ENCODE data around the gene SH3GLB1.
A peak's percentile ranks its signal among the peaks of the same experiment; 100 is the strongest.

The SH3GLB1 gene

GRCh38 chr1:86706018-86706635 lies 1.8 kb downstream of the SH3GLB1 start:
- H3K4me3 Mint-ChIP-seq, result peak overlapping the region; percentile 97
- DNase-seq (no peak), ATAC-seq (replicated peaks) (no peak)
- H3K27ac Mint-ChIP-seq, result peak overlapping the region; percentile 98
- no peaks in the 10 kb centered on the region for H3K9me3 Mint-ChIP-seq
- H3K27me3 Mint-ChIP-seq, result no peaks in the 10 kb centered on the region
- H3K36me3 Mint-ChIP-seq (ENCODE audit: insufficient read depth), result peaks cover 40% of the 10 kb centered on the region
- H3K4me1 Mint-ChIP-seq (ENCODE audit: low read depth in 2 of 2), result peaks cover 34 to 58% of the 10 kb centered on the region in 2 donors

DNA sequence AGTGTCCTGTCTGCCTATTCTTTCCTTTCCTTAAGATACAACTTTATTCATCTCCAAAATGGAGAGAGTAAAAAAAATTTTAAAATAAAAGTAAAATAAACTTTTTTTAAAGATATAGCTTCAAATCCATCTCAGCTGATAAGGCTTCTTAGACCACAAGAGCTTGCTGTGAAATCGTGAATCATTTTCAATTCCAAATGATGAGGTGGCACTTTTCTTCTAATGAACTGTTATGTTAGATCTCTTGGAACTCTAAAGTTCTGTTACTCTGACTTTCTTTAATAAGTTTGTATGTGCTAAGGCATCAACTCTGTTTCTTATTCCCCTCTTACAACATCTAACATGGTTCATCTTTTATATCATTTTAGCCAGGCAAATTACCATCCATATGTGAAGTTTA lies 4.5 kb downstream of the SH3GLB1 start:
- H3K9me3 Mint-ChIP-seq, result no peaks in the 10 kb centered on the region

DNA sequence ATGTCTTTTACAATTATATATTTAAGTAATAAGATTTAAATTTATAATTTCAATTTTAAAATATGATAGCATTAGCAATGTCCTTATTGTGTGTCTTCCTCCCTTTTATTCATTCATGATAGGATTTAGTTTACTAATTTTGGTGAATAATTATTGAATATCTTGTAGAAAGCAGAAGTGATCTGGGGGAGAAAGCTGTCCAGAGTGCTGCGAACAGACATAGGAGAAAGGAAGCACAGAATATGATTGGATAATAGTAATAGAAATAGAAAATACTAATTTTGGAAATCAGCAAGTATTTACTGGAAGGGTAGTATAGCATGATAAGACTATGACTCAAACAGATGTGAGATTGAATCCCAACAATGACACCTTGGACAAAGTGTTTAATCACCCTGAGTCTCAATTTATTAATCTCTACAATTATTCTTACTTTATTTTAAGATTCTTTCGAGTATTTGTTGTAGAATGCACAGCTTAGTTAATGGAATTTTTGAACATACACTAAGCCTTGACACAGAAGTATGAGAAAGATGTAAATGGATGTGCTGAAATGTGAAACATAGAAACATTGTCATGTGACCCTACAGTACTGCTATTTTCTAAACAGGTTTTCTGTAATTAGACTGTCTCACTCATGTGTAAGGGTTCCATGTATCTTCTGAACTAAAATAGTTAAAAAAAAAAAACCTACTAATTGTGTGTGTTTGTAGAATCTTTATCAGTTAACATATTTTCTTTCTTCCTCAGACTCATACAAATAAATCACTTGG lies 7.9 kb downstream of the SH3GLB1 start:
- Mint-ChIP-seq H3K27ac (no peak overlapping the region), H3K9me3 (no peaks in the 10 kb centered on the region), H3K4me3 (no peak overlapping the region), H3K4me1 (ENCODE audit: low read depth in 2 of 2) (peaks cover 20 to 52% of the 10 kb centered on the region in 2 donors), H3K36me3 (ENCODE audit: insufficient read depth) (peaks cover 29% of the 10 kb centered on the region), H3K27me3 (no peaks in the 10 kb centered on the region)
- ATAC-seq (replicated peaks) (no peak), DNase-seq (no peak)

More for the DNA sequence above, 4.5 kb downstream of the SH3GLB1 start:
- peaks cover 25 to 47% of the 10 kb centered on the region in 2 donors for H3K4me1 Mint-ChIP-seq (ENCODE audit: low read depth in 2 of 2)
- ATAC-seq (replicated peaks) (no peak), DNase-seq (no peak)
- no peaks in the 10 kb centered on the region for H3K27me3 Mint-ChIP-seq
- H3K36me3 Mint-ChIP-seq (ENCODE audit: insufficient read depth), result peaks cover 34% of the 10 kb centered on the region
- H3K4me3 Mint-ChIP-seq, result peak overlapping the region in 1 of 2 donors; percentile 11
- peak overlapping the region in 1 of 2 donors; percentile 19 for H3K27ac Mint-ChIP-seq

- no peak for ATAC-seq (replicated peaks)
- H3K4me3 Mint-ChIP-seq, result peak overlapping the region in 1 of 2 donors; percentile 25
- peaks cover 16 to 48% of the 10 kb centered on the region in 2 donors for H3K4me1 Mint-ChIP-seq (ENCODE audit: low read depth in 2 of 2)
Measured at GRCh38 chr1:86713477-86713876, 9.1 kb downstream of the SH3GLB1 start.

GRCh38 chr1:86714159-86714558 lies 9.8 kb downstream of the SH3GLB1 start:
- H3K4me3 Mint-ChIP-seq, result peak overlapping the region in 1 of 2 donors; percentile 9

More at GRCh38 chr1:86713477-86713876, 9.1 kb downstream of the SH3GLB1 start:
- no peaks in the 10 kb centered on the region for H3K9me3 Mint-ChIP-seq
- H3K36me3 Mint-ChIP-seq (ENCODE audit: insufficient read depth), result peaks cover 36% of the 10 kb centered on the region
- H3K27ac Mint-ChIP-seq, result peak overlapping the region in 1 of 2 donors; percentile 3
- H3K27me3 Mint-ChIP-seq, result no peaks in the 10 kb centered on the region
- DNase-seq, result no peak

DNA sequence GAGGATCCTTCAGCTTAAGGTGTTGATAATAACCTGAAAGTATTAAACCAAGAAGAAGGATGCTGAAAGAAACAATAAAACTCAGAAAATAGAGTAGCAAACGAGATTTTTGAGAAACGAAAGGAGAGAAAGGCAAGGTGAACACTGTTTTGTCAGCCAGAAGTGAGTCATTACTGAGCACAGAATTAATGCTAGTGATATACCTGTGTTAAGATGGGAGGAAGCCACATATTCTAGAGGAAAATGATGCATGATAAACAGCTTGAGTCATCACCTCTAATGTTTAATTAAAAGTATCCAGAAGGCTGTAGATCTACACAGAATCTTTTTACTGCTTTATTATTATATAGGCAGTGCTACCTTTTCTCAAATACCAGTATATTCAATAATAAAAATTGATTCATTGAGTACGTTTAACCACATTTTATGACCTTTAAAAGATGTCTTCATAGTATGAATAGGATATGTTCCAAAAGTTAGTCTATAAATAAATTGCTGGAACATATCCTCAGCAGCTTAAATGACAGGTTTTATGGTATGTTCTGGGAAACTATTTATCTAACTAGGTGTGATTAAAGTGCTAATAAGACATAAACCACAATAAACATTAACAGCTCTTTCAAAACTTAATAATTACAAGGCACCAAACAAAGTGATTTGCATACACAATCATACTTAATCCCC lies 10.3 kb downstream of the SH3GLB1 start:
- Mint-ChIP-seq H3K4me3 (peak overlapping the region in 1 of 2 donors; percentile 9), H3K36me3 (ENCODE audit: insufficient read depth) (peaks cover 43% of the 10 kb centered on the region), H3K9me3 (no peaks in the 10 kb centered on the region), H3K27me3 (no peaks in the 10 kb centered on the region), H3K4me1 (ENCODE audit: low read depth in 2 of 2) (peaks cover 16 to 43% of the 10 kb centered on the region in 2 donors), H3K27ac (peak overlapping the region; percentile 55 to 75)
- DNase-seq (no peak), ATAC-seq (replicated peaks) (peak; percentile 69)

More at GRCh38 chr1:86714159-86714558, 9.8 kb downstream of the SH3GLB1 start:
- Mint-ChIP-seq H3K9me3 (no peaks in the 10 kb centered on the region), H3K27me3 (no peaks in the 10 kb centered on the region), H3K27ac (peak overlapping the region; percentile 55 to 75), H3K36me3 (ENCODE audit: insufficient read depth) (peaks cover 38% of the 10 kb centered on the region), H3K4me1 (ENCODE audit: low read depth in 2 of 2) (peaks cover 16 to 48% of the 10 kb centered on the region in 2 donors)
- ATAC-seq (replicated peaks) (peak; percentile 29), DNase-seq (no peak)

DNA sequence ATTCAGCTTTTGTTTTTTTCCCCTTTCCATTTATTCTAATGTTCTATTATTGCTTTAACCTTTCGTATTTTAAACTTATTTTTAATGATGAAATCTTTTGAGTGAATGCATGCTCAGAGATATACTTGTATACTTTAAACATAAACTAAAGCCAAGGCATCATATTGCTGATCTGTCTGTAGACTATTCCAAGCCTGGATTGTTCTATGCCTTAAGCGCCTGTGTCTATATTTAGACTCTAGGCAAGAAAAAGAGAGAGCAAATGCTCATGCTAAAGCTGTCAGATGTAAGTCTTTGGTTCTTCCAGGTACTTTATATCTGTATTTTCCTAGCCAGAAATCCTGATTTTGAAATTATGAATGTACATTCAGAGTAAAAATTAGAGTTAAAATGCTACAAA lies 14.4 kb downstream of the SH3GLB1 start:
- H3K9me3 Mint-ChIP-seq, result no peaks in the 10 kb centered on the region
- peaks cover 71% of the 10 kb centered on the region for H3K36me3 Mint-ChIP-seq (ENCODE audit: insufficient read depth)
- no peaks in the 10 kb centered on the region for H3K27me3 Mint-ChIP-seq
- peaks cover 7 to 32% of the 10 kb centered on the region in 2 donors for H3K4me1 Mint-ChIP-seq (ENCODE audit: low read depth in 2 of 2)
- DNase-seq (no peak), ATAC-seq (replicated peaks) (no peak)
- no peak overlapping the region for H3K4me3 Mint-ChIP-seq
- H3K27ac Mint-ChIP-seq, result peak overlapping the region in 1 of 2 donors; percentile 28

DNA sequence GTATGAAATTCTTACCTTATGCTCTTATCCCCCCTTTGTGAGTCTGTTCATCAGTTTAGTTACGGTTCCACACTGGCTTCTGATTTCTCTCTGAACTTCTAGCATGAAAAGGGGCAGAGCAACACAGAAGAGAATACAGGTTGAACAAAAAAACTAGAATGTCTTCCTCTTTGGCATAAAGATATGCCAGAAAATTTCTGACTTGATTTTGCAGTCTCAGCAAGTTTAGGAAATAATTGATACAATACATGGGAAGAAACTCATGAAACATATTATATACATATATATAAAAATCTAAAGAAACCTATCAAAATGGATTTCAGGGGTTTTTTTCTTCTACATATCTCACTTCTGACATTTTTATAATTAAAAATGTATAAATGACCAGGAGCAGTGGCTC lies 27.0 kb downstream of the SH3GLB1 start:
- DNase-seq, result no peak
- H3K36me3 Mint-ChIP-seq (ENCODE audit: insufficient read depth), result peaks cover 53% of the 10 kb centered on the region
- H3K4me3 Mint-ChIP-seq, result no peak overlapping the region
- no peak for ATAC-seq (replicated peaks)
- H3K27ac Mint-ChIP-seq, result peak overlapping the region; percentile 23 to 81
- no peaks in the 10 kb centered on the region for H3K9me3 Mint-ChIP-seq
- H3K27me3 Mint-ChIP-seq, result no peaks in the 10 kb centered on the region
- H3K4me1 Mint-ChIP-seq (ENCODE audit: low read depth in 2 of 2), result peaks cover 1 to 7% of the 10 kb centered on the region in 2 donors

GRCh38 chr1:86733340-86733739 lies 29.0 kb downstream of the SH3GLB1 start:
- H3K4me3 Mint-ChIP-seq, result no peak overlapping the region
- no peaks in the 10 kb centered on the region for H3K9me3 Mint-ChIP-seq
- peaks cover 0 to 4% of the 10 kb centered on the region in 2 donors for H3K4me1 Mint-ChIP-seq (ENCODE audit: low read depth in 2 of 2)
- ATAC-seq (replicated peaks) (no peak), DNase-seq (no peak)
- peak overlapping the region in 1 of 2 donors; percentile 81 for H3K27ac Mint-ChIP-seq
- no peaks in the 10 kb centered on the region for H3K27me3 Mint-ChIP-seq
- H3K36me3 Mint-ChIP-seq (ENCODE audit: insufficient read depth), result peaks cover 45% of the 10 kb centered on the region

- no peak overlapping the region for H3K27ac Mint-ChIP-seq
- no peaks in the 10 kb centered on the region for H3K27me3 Mint-ChIP-seq
- peak; percentile 69 for ATAC-seq (replicated peaks)
- DNase-seq, result no peak
- H3K4me1 Mint-ChIP-seq (ENCODE audit: low read depth in 2 of 2), result peaks cover 0 to 4% of the 10 kb centered on the region in 2 donors
- no peaks in the 10 kb centered on the region for H3K9me3 Mint-ChIP-seq
- H3K36me3 Mint-ChIP-seq (ENCODE audit: insufficient read depth), result peaks cover 36% of the 10 kb centered on the region
- H3K4me3 Mint-ChIP-seq, result no peak overlapping the region
Measured at GRCh38 chr1:86739648-86740509, 35.5 kb downstream of the SH3GLB1 start.

DNA sequence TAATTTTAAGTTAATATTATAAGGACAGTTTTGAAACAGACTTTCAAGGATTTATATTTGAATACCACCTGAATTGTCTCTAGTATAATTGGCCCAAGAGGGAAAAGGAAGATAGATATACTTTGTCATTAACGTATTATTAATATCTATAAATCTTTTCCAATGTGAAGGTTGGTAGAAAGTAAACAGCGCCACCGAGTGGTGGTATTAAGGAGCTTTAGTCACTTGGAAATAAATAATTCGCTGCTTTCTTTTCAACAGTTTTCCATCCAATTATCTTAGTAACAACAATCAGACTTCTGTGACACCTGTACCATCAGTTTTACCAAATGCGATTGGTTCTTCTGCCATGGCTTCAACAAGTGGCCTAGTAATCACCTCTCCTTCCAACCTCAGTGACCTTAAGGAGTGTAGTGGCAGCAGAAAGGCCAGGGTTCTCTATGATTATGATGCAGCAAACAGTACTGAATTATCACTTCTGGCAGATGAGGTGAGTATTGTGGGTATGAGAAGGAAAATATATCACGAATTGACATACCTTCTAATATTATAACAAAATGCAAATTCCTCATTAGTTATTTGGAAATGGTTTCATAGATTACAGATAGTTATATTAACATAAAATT lies 37.7 kb downstream of the SH3GLB1 start:
- ATAC-seq (replicated peaks) (peak; percentile 40), DNase-seq (peak; percentile 28 to 48 (median 39))
- H3K9me3 Mint-ChIP-seq, result no peaks in the 10 kb centered on the region
- H3K27ac Mint-ChIP-seq, result no peak overlapping the region
- peaks cover 32% of the 10 kb centered on the region for H3K36me3 Mint-ChIP-seq (ENCODE audit: insufficient read depth)
- no peaks in the 10 kb centered on the region for H3K27me3 Mint-ChIP-seq
- no peak overlapping the region for H3K4me3 Mint-ChIP-seq
- H3K4me1 Mint-ChIP-seq (ENCODE audit: low read depth in 2 of 2), result peaks cover 0 to 4% of the 10 kb centered on the region in 2 donors

- ATAC-seq (replicated peaks) (no peak), DNase-seq (no peak)
- Mint-ChIP-seq H3K27ac (no peak overlapping the region), H3K36me3 (ENCODE audit: insufficient read depth) (peaks cover 28% of the 10 kb centered on the region), H3K4me3 (no peak overlapping the region), H3K27me3 (no peaks in the 10 kb centered on the region), H3K9me3 (no peaks in the 10 kb centered on the region), H3K4me1 (ENCODE audit: low read depth in 2 of 2) (peaks cover 0 to 2% of the 10 kb centered on the region in 2 donors)
Measured at GRCh38 chr1:86747304-86747703, 42.9 kb downstream of the SH3GLB1 start.
